K562 (cell line): ENCODE results near the gene EFS. TPM values are rescaled to one million over a fixed set of nuclear protein-coding genes. Genes with fewer than 3 reads are reported as not detected.

Experiments
- CCNT2 ChIP-seq: IDR thresholded peaks from 2 replicates; pipeline ENCODE4 v1.6.1; 2011; ENCODE audit warnings: borderline replicate concordance, low read depth, mild to moderate bottlenecking, moderate library complexity, mixed read lengths, low read length; ENCODE audit not compliant: insufficient read length; ENCODE audit errors: extremely low read depth
- CEBPB ChIP-seq: fragments of 450-650 bp; IDR thresholded peaks from 2 replicates; pipeline ENCODE4 v1.6.1; 2016; ENCODE audit warnings: missing genetic modification characterization, missing compliant biosample characterization
- HDAC1 ChIP-seq, 2 experiments: fragments of 450-650 bp; IDR thresholded peaks; 2 replicates each; pipeline ENCODE4 v1.6.1; 2016 to 2017; ENCODE audit warnings: inconsistent platforms in 1 of 2, mild to moderate bottlenecking in 1 of 2, moderate library complexity in 1 of 2
- HDGF ChIP-seq: fragments of 450-650 bp; IDR thresholded peaks from 2 replicates; pipeline ENCODE4 v1.6.1; 2016
- ILF3 ChIP-seq: fragments of 450-650 bp; IDR thresholded peaks from 2 replicates; pipeline ENCODE4 v1.6.1; 2018; ENCODE audit warnings: antibody characterized with exemption, mild to moderate bottlenecking, moderate library complexity, borderline replicate concordance
- JUNB ChIP-seq: fragments of 450-650 bp; formaldehyde crosslinking; conservative IDR thresholded peaks from 2 replicates; pipeline ENCODE4 v1.4.0; 2020; ENCODE audit warnings: mild to moderate bottlenecking
- LARP7 ChIP-seq: fragments of 450-650 bp; IDR thresholded peaks from 2 replicates; pipeline ENCODE4 v1.6.1; 2016
- PHF20 ChIP-seq: fragments of 450-650 bp; IDR thresholded peaks from 2 replicates; pipeline ENCODE4 v1.6.1; 2018; ENCODE audit not compliant: partially characterized antibody
- POLR2B ChIP-seq: fragments of 450-650 bp; IDR thresholded peaks from 2 replicates; pipeline ENCODE4 v1.6.1; 2018; ENCODE audit warnings: low read depth; ENCODE audit not compliant: partially characterized antibody
- POLR2G ChIP-seq: fragments of 200-400 bp; formaldehyde crosslinking; IDR thresholded peaks from 2 replicates; pipeline ENCODE4 v1.6.1; 2017; ENCODE audit warnings: low read depth, mild to moderate bottlenecking, antibody characterized with exemption, low read length, moderate library complexity
- RFX7 ChIP-seq: fragments of 250-450 bp; sonication (Bioruptor Pico); IDR thresholded peaks from 2 replicates; pipeline ENCODE4 v1.5.1; 2021; ENCODE audit warnings: mild to moderate bottlenecking
- SRF ChIP-seq, 2 experiments: fragments of 250-450, 450-650 bp in 1 of 2; sonication (Bioruptor Pico) in 1 of 2; sonication (generic) in 1 of 2; formaldehyde crosslinking; IDR thresholded peaks; 2 replicates each; pipeline versions ENCODE4 v1.5.0 to v1.5.1; 2020 to 2022; ENCODE audit warnings: mild to moderate bottlenecking in 1 of 2, missing genetic modification reagents in 1 of 2
- TAF7 ChIP-seq: fragments of 450-650 bp; IDR thresholded peaks from 2 replicates; pipeline ENCODE4 v1.6.1; 2016; ENCODE audit warnings: missing genetic modification characterization, missing compliant biosample characterization
- TARDBP ChIP-seq: fragments of 450-650 bp; IDR thresholded peaks from 2 replicates; pipeline ENCODE4 v1.6.1; 2016
- TBL1XR1 ChIP-seq, 2 experiments: IDR thresholded peaks; 2 replicates each; pipeline ENCODE4 v1.6.1; 2012; ENCODE audit warnings: improper control_type of control experiment in 2 of 2, low read length in 2 of 2, mild to moderate bottlenecking in 1 of 2
- ZNF589 ChIP-seq: fragments of 200-800 bp; sonication (Bioruptor generic); IDR thresholded peaks from 2 replicates; pipeline ENCODE4 v1.6.1; 2016; ENCODE audit warnings: low read depth, missing genetic modification characterization, missing compliant biosample characterization
- ZNF766 ChIP-seq: fragments of 200-800 bp; sonication (Bioruptor generic); conservative IDR thresholded peaks from 2 replicates; pipeline ENCODE4 v1.6.1; 2016; ENCODE audit warnings: missing genetic modification characterization, missing compliant biosample characterization
- ZNF77 ChIP-seq: fragments of 250-450 bp; sonication (Bioruptor Pico); IDR thresholded peaks from 2 replicates; pipeline ENCODE4 v1.5.0; 2020
- polyA plus RNA-seq, 8 experiments: library from polyadenylated mRNA; depleted of rRNA in 4 of 8; stranded (reverse) in 5 of 8; unstranded in 3 of 8; fragments of >200 nt; fragmentation: Nextera tagmentation in 2 of 8; fragmentation: Illumina TruSeq in 1 of 8; extraction: Ambion mirVana in 2 of 8; extraction: Trizol in 1 of 8; gene quantifications; 2 replicates each; pipeline versions ENCODE4 v1.2.1 to v1.2.3, GENCODE V29; 2011 to 2014; ENCODE audit warnings: inconsistent platforms in 1 of 8, missing spikeins in 1 of 8
- total RNA-seq, 7 experiments: library from RNA; depleted of rRNA in 6 of 7; stranded (reverse); fragments of >200 nt in 6 of 7; fragmentation: Illumina TruSeq in 2 of 7; extraction: Trizol in 2 of 7; gene quantifications; 2 replicates each; pipeline versions ENCODE4 v1.2.1 to v1.2.3, GENCODE V29; 2011 to 2021; ENCODE audit warnings: low replicate concordance in 1 of 7
- TF ChIP-seq, protein P1 (sequence below): fragments of 450-650 bp; formaldehyde crosslinking; IDR thresholded peaks from 2 replicates; pipeline ENCODE4 v1.4.0; 2022; ENCODE audit warnings: missing genetic modification characterization
- TF ChIP-seq, protein P2 (sequence below): fragments of 250-450 bp; sonication (Bioruptor Pico); IDR thresholded peaks from 2 replicates; pipeline ENCODE4 v1.5.1; 2021; ENCODE audit warnings: mild to moderate bottlenecking
- TF ChIP-seq, protein P3 (sequence below): fragments of 450-650 bp; IDR thresholded peaks from 2 replicates; pipeline ENCODE4 v1.6.1; 2014; ENCODE audit warnings: low read depth, mild to moderate bottlenecking, moderate library complexity, borderline replicate concordance
- TF ChIP-seq, protein P4 (sequence below): fragments of 450-650 bp; IDR thresholded peaks from 2 replicates; pipeline ENCODE4 v1.6.1; 2016

Gene EFS
- total and polyA plus RNA-seq, 9 of the 15 experiments (the other 6 are each of a cell fraction or from before 2014, with no cell fraction given), result 0.01 to 0.03 TPM; not detected in 7

DNA sequence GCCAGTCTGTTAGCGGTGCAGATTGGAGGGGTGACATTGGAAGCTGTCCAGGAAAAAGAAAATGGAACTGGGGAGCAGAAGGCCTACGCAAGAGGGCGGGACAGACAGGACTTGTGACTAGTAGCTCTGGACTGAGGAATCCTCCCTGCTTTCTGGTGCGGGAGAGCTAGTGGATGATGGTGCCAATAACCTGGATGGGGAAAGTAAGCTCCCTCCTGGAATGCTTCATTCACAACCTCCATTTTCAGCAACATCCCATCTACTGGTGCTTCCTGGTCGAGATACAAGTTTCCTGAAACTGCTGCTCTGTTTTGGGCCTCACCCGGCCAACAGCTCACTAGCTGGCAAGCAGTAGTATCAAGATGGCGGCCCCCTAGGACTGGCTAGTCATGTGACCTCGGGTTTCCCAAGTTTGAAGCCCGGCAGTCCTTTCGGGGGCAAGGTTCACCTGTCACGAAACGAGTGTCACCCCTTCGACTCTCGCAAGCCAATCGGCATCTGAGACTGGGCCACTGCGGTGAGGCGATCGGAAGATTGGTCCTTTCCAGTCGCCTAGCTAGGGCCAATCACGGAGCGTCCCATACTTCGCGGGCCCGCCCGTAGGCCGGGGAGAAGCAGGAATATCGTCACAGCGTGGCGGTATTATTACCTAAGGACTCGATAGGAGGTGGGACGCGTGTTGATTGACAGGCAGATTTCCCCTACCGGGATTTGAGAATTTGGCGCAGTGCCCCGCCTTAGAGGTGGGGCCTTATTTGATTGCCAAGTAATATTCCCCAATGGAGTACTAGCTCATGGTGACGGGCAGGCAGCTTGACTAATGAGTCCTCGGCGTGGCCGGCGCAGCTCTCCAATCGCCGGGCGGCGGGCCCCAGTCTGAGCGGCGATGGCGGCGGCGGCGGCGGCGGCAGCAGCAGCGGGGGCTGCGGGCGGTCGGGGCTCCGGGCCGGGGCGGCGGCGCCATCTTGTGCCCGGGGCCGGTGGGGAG is 44.1 kb downstream of the EFS start, which contains the start of gene PABPN1 (continued):
- TF ChIP-seq TAF7 (tag), result peak; percentile 54
- no peak for TF ChIP-seq ILF3
- TF ChIP-seq, protein P1, sequence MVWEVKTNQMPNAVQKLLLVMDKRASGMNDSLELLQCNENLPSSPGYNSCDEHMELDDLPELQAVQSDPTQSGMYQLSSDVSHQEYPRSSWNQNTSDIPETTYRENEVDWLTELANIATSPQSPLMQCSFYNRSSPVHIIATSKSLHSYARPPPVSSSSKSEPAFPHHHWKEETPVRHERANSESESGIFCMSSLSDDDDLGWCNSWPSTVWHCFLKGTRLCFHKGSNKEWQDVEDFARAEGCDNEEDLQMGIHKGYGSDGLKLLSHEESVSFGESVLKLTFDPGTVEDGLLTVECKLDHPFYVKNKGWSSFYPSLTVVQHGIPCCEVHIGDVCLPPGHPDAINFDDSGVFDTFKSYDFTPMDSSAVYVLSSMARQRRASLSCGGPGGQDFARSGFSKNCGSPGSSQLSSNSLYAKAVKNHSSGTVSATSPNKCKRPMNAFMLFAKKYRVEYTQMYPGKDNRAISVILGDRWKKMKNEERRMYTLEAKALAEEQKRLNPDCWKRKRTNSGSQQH (CRISPR knock-in tag), result peak; percentile 7; the same call in 1 of the 2 replicates
- TF ChIP-seq TBL1XR1 (IDR thresholded peaks at IDR 0.05; ENCODE audit: low read length in 2 of 2), result 0 out of 4 replicates have a peak, but pooled peaks of 1 of the 2 experiments have one; percentile 28
- TF ChIP-seq LARP7, result 0 out of 2 replicates have a peak, but pooled peaks have one; percentile 27
- peak; percentile 89 for TF ChIP-seq CEBPB (tag)
- TF ChIP-seq CCNT2, result peak; percentile 69
- 0 out of 2 replicates have a peak, but pooled peaks have one; percentile 13 for TF ChIP-seq RFX7
- peak; percentile 90 for TF ChIP-seq ZNF589 (CRISPR knock-in tag)
- peak; percentile 78; the same call in 1 of the 2 replicates for TF ChIP-seq POLR2G
- TF ChIP-seq PHF20, result peak; percentile 99
- TF ChIP-seq POLR2B, result peak; percentile 81
- peak; percentile 86; the same call in 1 of the 2 replicates for TF ChIP-seq TARDBP
- no peak; the same call in 1 of the 2 replicates for TF ChIP-seq JUNB
- TF ChIP-seq ZNF77 (CRISPR knock-in tag), result peak; percentile 86; the same call in 1 of the 2 replicates
- TF ChIP-seq, protein P2, sequence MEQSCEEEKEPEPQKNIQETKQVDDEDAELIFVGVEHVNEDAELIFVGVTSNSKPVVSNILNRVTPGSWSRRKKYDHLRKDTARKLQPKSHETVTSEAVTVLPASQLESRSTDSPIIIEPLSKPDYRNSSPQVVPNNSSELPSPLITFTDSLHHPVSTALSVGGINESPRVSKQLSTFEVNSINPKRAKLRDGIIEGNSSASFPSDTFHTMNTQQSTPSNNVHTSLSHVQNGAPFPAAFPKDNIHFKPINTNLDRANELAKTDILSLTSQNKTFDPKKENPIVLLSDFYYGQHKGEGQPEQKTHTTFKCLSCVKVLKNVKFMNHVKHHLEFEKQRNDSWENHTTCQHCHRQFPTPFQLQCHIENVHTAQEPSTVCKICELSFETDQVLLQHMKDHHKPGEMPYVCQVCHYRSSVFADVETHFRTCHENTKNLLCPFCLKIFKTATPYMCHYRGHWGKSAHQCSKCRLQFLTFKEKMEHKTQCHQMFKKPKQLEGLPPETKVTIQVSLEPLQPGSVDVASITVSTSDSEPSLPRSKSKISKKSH (CRISPR knock-in tag), result no peak
- TF ChIP-seq HDAC1 (IDR thresholded peaks at IDR 0.05), result peak in 1 of 2 experiments; percentile 55; a peak in 2 of 4 replicates
- peak; percentile 74 for TF ChIP-seq ZNF766 (CRISPR knock-in tag)
- no peak for TF ChIP-seq HDGF
- TF ChIP-seq SRF (CRISPR knock-in tag; IDR thresholded peaks at IDR 0.05), result peak; percentile 10 to 51; a peak in 2 of 4 replicates
- TF ChIP-seq, protein P3, sequence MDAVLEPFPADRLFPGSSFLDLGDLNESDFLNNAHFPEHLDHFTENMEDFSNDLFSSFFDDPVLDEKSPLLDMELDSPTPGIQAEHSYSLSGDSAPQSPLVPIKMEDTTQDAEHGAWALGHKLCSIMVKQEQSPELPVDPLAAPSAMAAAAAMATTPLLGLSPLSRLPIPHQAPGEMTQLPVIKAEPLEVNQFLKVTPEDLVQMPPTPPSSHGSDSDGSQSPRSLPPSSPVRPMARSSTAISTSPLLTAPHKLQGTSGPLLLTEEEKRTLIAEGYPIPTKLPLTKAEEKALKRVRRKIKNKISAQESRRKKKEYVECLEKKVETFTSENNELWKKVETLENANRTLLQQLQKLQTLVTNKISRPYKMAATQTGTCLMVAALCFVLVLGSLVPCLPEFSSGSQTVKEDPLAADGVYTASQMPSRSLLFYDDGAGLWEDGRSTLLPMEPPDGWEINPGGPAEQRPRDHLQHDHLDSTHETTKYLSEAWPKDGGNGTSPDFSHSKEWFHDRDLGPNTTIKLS, result peak; percentile 71; the same call in 1 of the 2 replicates
- TF ChIP-seq, protein P4, sequence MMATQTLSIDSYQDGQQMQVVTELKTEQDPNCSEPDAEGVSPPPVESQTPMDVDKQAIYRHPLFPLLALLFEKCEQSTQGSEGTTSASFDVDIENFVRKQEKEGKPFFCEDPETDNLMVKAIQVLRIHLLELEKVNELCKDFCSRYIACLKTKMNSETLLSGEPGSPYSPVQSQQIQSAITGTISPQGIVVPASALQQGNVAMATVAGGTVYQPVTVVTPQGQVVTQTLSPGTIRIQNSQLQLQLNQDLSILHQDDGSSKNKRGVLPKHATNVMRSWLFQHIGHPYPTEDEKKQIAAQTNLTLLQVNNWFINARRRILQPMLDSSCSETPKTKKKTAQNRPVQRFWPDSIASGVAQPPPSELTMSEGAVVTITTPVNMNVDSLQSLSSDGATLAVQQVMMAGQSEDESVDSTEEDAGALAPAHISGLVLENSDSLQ, result peak; percentile 100
